HepG2 (cell line): Measurements from ENCODE around the gene KCNK7. TPM values are rescaled to one million over a fixed set of nuclear protein-coding genes. Genes with fewer than 3 reads are reported as not detected.
A peak's percentile ranks its signal among the peaks of the same experiment; 100 is the strongest.

Experiments used
- IRX3 ChIP-seq: sonication (generic); formaldehyde crosslinking; IDR thresholded peaks from 2 replicates; pipeline ENCODE4 v1.8.1; 2023; ENCODE audit warnings: mild to moderate bottlenecking, low read depth, missing genetic modification reagents, borderline replicate concordance
- MXI1 ChIP-seq: IDR thresholded peaks from 3 replicates; pipeline ENCODE4 v1.6.1; 2012; ENCODE audit warnings: low read depth, low read length, inconsistent platforms, borderline replicate concordance
- SRY ChIP-seq: sonication (generic); formaldehyde crosslinking; IDR thresholded peaks from 2 replicates; pipeline ENCODE4 v1.8.0; 2022; ENCODE audit warnings: mild to moderate bottlenecking, missing genetic modification reagents
- TRAFD1 ChIP-seq: sonication (generic); formaldehyde crosslinking; IDR thresholded peaks from 2 replicates; pipeline ENCODE4 v1.5.1; 2020; ENCODE audit warnings: missing genetic modification reagents, mild to moderate bottlenecking, borderline replicate concordance
- ZBTB49 ChIP-seq: sonication (generic); formaldehyde crosslinking; IDR thresholded peaks from 2 replicates; pipeline ENCODE4 v1.4.0; 2020; ENCODE audit warnings: missing genetic modification reagents, borderline replicate concordance
- ZHX2 ChIP-seq, 2 experiments: sonication (generic) in 1 of 2; formaldehyde crosslinking in 1 of 2; IDR thresholded peaks; 2 replicates each; pipeline versions ENCODE4 v1.6.1 to v1.9.0; 2014 to 2022; ENCODE audit warnings: antibody characterized with exemption in 1 of 2, borderline replicate concordance in 1 of 2, inconsistent platforms in 1 of 2, low read depth in 1 of 2, missing genetic modification reagents in 1 of 2
- ZNF253 ChIP-seq: sonication (generic); formaldehyde crosslinking; IDR thresholded peaks from 2 replicates; pipeline ENCODE4 v1.8.0; 2022; ENCODE audit warnings: mild to moderate bottlenecking, missing genetic modification reagents, borderline replicate concordance
- ZNF343 ChIP-seq: sonication (generic); formaldehyde crosslinking; IDR thresholded peaks from 2 replicates; pipeline ENCODE4 v1.4.0; 2020; ENCODE audit warnings: mild to moderate bottlenecking, missing genetic modification reagents
- ZUFSP ChIP-seq: sonication (generic); formaldehyde crosslinking; IDR thresholded peaks from 2 replicates; pipeline ENCODE4 v1.9.0; 2021; ENCODE audit warnings: missing genetic modification reagents, mild to moderate bottlenecking, borderline replicate concordance
- polyA plus RNA-seq, 8 experiments: library from polyadenylated mRNA; depleted of rRNA in 3 of 8; stranded (reverse) in 7 of 8; unstranded in 1 of 8; fragments of >200 nt; fragmentation: Illumina TruSeq in 4 of 8; extraction: Trizol in 4 of 8; gene quantifications; 2 replicates each; pipeline versions ENCODE4 v1.2.1 to v1.2.3, GENCODE V29; 2011 to 2016; ENCODE audit warnings: low read depth in 4 of 8, missing spikeins in 1 of 8, mixed read lengths in 1 of 8; ENCODE audit not compliant: insufficient read depth in 1 of 8
- total RNA-seq, 5 experiments: library from RNA; depleted of rRNA; stranded (reverse); fragments of >200 nt; fragmentation: Illumina TruSeq; extraction: Trizol; gene quantifications; 2 replicates each; pipeline ENCODE4 v1.2.3, GENCODE V29; 2016; ENCODE audit warnings: low read depth in 1 of 5
- TF ChIP-seq, protein P1 (sequence below): conservative IDR thresholded peaks from 2 replicates; pipeline ENCODE4 v1.6.1; 2018; ENCODE audit warnings: missing genetic modification reagents
- TF ChIP-seq, protein P2 (sequence below): sonication (generic); formaldehyde crosslinking; IDR thresholded peaks from 2 replicates; pipeline ENCODE4 v1.5.0; 2020; ENCODE audit warnings: mild to moderate bottlenecking, missing genetic modification reagents, borderline replicate concordance

The KCNK7 gene
- total and polyA plus RNA-seq, 2 of the 13 experiments (the other 11 are each of a cell fraction or from before 2014, with no cell fraction given): 0.11 TPM; not detected in 1

DNA sequence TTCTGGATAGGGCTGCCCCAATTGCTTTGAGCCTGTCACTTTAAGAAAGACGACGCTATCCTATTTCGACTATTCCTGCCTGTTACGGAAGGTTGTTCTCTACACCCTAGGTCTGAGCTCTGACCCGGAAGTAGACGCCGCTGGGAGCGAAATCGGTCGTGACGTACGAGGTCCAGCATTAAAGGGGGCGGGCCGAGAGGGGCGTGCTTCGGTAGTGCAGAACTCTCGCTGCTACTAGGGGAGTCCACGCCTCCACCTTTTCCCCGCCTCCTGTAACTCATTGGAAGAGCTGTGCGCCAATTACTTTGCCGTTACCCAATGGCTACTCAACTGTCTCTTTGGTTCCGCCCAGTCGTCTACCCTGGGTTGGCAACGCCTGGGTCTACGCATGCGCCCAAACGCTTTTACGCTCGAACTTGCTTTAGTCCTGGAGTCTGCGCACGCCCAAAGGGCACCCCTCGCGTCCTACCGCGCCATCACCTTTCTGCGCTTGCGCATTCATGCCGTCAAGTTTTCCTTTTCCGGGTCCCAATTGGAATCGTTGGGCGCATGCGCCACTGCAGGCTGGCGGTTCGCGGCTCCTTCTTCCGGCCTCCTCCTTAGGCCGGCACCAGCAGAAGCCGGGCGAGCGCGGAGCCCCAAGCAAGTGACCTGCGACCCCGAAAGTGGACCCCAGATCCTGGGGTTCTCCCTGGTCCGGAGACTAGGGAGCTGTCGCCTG is 19.8 kb upstream of the KCNK7 start, which contains the start of gene PCNX3 (continued):
- TF ChIP-seq ZUFSP (CRISPR knock-in tag) (no peak), TRAFD1 (CRISPR knock-in tag) (no peak), IRX3 (CRISPR knock-in tag) (no peak), ZHX2 (IDR thresholded peaks at IDR 0.05; ENCODE audit: low read depth) (peak; percentile 90), ZHX2 (CRISPR knock-in tag; IDR thresholded peaks at IDR 0.05; ENCODE audit: borderline replicate concordance) (no peak), MXI1 (peak; percentile 76; the same call in 1 of the 3 replicates), ZNF343 (CRISPR knock-in tag) (no peak), SRY (CRISPR knock-in tag) (no peak; the same call in 1 of the 2 replicates), ZNF253 (CRISPR knock-in tag) (no peak), ZBTB49 (no peak)
- TF ChIP-seq, protein P1, sequence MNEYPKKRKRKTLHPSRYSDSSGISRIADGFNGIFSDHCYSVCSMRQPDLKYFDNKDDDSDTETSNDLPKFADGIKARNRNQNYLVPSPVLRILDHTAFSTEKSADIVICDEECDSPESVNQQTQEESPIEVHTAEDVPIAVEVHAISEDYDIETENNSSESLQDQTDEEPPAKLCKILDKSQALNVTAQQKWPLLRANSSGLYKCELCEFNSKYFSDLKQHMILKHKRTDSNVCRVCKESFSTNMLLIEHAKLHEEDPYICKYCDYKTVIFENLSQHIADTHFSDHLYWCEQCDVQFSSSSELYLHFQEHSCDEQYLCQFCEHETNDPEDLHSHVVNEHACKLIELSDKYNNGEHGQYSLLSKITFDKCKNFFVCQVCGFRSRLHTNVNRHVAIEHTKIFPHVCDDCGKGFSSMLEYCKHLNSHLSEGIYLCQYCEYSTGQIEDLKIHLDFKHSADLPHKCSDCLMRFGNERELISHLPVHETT (CRISPR knock-in tag): peak; percentile 92
- TF ChIP-seq, protein P2, sequence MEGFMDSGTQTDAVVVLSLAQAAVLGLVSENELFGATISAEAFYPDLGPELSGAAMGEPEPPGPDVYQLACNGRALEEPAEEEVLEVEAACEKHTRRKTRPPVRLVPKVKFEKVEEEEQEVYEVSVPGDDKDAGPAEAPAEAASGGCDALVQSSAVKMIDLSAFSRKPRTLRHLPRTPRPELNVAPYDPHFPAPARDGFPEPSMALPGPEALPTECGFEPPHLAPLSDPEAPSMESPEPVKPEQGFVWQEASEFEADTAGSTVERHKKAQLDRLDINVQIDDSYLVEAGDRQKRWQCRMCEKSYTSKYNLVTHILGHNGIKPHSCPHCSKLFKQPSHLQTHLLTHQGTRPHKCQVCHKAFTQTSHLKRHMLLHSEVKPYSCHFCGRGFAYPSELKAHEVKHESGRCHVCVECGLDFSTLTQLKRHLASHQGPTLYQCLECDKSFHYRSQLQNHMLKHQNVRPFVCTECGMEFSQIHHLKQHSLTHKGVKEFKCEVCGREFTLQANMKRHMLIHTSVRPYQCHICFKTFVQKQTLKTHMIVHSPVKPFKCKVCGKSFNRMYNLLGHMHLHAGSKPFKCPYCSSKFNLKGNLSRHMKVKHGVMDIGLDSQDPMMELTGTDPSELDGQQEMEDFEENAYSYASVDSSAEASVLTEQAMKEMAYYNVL: no peak
